Measurements from ENCODE around the gene PLOD1. TPM values are rescaled to one million over a fixed set of nuclear protein-coding genes. Genes with fewer than 3 reads are reported as not detected.

PLOD1 gene
- total and polyA plus RNA-seq, 4 donors, result 48.0 to 82.9 (median 63.9) TPM

GRCh38 chr1:11906870-11907269 is 27.6 kb upstream of the PLOD1 start:
- peaks cover 0 to 3% (median 2%) of the 10 kb centered on the region in 4 donors for H3K4me1 ChIP-seq (ENCODE audit: control insufficient read depth in 4 of 4, insufficient read depth in 4 of 4, low read length in 3 of 4)
- H3K27ac ChIP-seq (ENCODE audit: low read depth in 1 of 2, low read length in 2 of 2), result no peak overlapping the region
- H3K27me3 ChIP-seq (ENCODE audit: control insufficient read depth in 4 of 4, insufficient read depth in 4 of 4, low read length in 3 of 4), result no peaks in the 10 kb centered on the region
- TF ChIP-seq RAD21 (IDR thresholded peaks at IDR 0.05), result no peak
- TF ChIP-seq HNF4A (conservative IDR thresholded peaks at IDR 0.05), result no peak
- H3K4me3 ChIP-seq (ENCODE audit: low read depth in 1 of 3, low read length in 3 of 3), result no peak overlapping the region
- no peak overlapping the region for H3K9ac ChIP-seq (ENCODE audit: low read depth in 1 of 2, low read length in 2 of 2)
- WGBS, result 88% methylated on average over 10 of the region's 10 CpGs
- no peak for DNase-seq (ENCODE audit: low spot score)
- no peaks in the 10 kb centered on the region for H3K36me3 ChIP-seq (ENCODE audit: control insufficient read depth in 4 of 4, insufficient read depth in 3 of 4, low read depth in 1 of 4, low read length in 3 of 4)
- H3K9me3 ChIP-seq (ENCODE audit: control insufficient read depth in 4 of 4, low read length in 3 of 4), result no peaks in the 10 kb centered on the region

DNA sequence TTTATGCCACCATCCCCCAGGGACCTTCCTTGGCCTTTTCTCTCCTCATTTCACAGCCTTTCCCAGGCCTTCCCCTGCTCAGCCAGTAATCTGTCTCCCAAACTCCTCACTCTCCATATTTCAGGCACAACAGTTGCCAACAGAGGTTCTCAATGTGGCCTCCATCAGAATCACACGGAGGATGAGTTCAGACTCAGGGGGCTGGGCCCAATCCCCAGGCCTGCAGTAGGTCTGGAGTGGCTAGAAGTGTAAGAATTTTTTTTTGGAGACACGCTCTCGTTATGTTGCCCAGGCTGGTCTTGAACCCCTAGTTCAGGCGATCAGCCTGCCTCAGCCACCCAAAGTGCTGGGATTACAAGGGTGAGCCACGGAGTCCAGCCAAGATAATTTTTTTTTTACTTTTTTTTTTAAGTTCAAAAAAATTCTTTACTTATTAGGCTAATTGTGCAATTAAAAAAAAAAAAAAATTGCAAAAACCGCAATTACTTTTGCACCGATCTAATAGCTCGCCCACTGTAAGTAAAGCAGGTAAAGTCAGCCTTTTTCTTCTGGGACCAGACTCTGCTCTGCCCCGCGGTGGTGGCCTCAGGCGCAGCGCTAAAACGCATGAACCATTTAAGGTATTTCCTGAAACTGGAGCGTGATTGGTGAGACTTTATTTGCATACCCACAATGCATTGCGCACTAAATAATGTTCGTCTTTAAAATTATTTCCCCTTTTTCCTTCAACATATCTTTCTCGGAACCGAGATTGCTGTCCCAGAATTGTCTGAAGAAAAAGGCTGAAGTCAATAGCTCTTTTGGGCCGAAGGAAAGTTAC is 27.0 kb upstream of the PLOD1 start:
- no peaks in the 10 kb centered on the region for H3K36me3 ChIP-seq (ENCODE audit: control insufficient read depth in 4 of 4, insufficient read depth in 3 of 4, low read depth in 1 of 4, low read length in 3 of 4)
- H3K9me3 ChIP-seq (ENCODE audit: control insufficient read depth in 4 of 4, low read length in 3 of 4), result no peaks in the 10 kb centered on the region
- peaks cover 0 to 4% (median 2%) of the 10 kb centered on the region in 4 donors for H3K4me1 ChIP-seq (ENCODE audit: control insufficient read depth in 4 of 4, insufficient read depth in 4 of 4, low read length in 3 of 4)
- TF ChIP-seq ZBTB33 (IDR thresholded peaks at IDR 0.05) (no peak), RXRA (IDR thresholded peaks at IDR 0.05) (no peak), YY1 (IDR thresholded peaks at IDR 0.05) (peak; percentile 6), RAD21 (IDR thresholded peaks at IDR 0.05) (peak; percentile 81 to 83), SP1 (IDR thresholded peaks at IDR 0.05) (no peak)
- TF ChIP-seq, protein P1, sequence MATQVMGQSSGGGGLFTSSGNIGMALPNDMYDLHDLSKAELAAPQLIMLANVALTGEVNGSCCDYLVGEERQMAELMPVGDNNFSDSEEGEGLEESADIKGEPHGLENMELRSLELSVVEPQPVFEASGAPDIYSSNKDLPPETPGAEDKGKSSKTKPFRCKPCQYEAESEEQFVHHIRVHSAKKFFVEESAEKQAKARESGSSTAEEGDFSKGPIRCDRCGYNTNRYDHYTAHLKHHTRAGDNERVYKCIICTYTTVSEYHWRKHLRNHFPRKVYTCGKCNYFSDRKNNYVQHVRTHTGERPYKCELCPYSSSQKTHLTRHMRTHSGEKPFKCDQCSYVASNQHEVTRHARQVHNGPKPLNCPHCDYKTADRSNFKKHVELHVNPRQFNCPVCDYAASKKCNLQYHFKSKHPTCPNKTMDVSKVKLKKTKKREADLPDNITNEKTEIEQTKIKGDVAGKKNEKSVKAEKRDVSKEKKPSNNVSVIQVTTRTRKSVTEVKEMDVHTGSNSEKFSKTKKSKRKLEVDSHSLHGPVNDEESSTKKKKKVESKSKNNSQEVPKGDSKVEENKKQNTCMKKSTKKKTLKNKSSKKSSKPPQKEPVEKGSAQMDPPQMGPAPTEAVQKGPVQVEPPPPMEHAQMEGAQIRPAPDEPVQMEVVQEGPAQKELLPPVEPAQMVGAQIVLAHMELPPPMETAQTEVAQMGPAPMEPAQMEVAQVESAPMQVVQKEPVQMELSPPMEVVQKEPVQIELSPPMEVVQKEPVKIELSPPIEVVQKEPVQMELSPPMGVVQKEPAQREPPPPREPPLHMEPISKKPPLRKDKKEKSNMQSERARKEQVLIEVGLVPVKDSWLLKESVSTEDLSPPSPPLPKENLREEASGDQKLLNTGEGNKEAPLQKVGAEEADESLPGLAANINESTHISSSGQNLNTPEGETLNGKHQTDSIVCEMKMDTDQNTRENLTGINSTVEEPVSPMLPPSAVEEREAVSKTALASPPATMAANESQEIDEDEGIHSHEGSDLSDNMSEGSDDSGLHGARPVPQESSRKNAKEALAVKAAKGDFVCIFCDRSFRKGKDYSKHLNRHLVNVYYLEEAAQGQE (IDR thresholded peaks at IDR 0.05), result no peak
- TF ChIP-seq, protein P2, sequence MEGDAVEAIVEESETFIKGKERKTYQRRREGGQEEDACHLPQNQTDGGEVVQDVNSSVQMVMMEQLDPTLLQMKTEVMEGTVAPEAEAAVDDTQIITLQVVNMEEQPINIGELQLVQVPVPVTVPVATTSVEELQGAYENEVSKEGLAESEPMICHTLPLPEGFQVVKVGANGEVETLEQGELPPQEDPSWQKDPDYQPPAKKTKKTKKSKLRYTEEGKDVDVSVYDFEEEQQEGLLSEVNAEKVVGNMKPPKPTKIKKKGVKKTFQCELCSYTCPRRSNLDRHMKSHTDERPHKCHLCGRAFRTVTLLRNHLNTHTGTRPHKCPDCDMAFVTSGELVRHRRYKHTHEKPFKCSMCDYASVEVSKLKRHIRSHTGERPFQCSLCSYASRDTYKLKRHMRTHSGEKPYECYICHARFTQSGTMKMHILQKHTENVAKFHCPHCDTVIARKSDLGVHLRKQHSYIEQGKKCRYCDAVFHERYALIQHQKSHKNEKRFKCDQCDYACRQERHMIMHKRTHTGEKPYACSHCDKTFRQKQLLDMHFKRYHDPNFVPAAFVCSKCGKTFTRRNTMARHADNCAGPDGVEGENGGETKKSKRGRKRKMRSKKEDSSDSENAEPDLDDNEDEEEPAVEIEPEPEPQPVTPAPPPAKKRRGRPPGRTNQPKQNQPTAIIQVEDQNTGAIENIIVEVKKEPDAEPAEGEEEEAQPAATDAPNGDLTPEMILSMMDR (IDR thresholded peaks at IDR 0.05; ENCODE audit: low read depth, low read length, missing input control), result peak; percentile 93
- TF ChIP-seq, protein P3, sequence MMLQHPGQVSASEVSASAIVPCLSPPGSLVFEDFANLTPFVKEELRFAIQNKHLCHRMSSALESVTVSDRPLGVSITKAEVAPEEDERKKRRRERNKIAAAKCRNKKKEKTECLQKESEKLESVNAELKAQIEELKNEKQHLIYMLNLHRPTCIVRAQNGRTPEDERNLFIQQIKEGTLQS (IDR thresholded peaks at IDR 0.05), result no peak
- peak overlapping the region; percentile 17 to 75 for H3K9ac ChIP-seq (ENCODE audit: low read depth in 1 of 2, low read length in 2 of 2)
- peak; percentile 91 for DNase-seq (ENCODE audit: low spot score)
- H3K27ac ChIP-seq (ENCODE audit: low read depth in 1 of 2, low read length in 2 of 2), result peak overlapping the region; percentile 95 to 100
- H3K4me3 ChIP-seq (ENCODE audit: low read depth in 1 of 3, low read length in 3 of 3), result no peak overlapping the region
- WGBS, result 14% methylated on average over 19 of the region's 19 CpGs
- H3K27me3 ChIP-seq (ENCODE audit: control insufficient read depth in 4 of 4, insufficient read depth in 4 of 4, low read length in 3 of 4), result no peaks in the 10 kb centered on the region
